ENCODE results near the gene OSBPL6. TPM values are rescaled to one million over a fixed set of nuclear protein-coding genes. Genes with fewer than 3 reads are reported as not detected.

The OSBPL6 gene
- total and polyA plus RNA-seq, 10 of the 15 experiments (the other 5 are each of a cell fraction or from before 2014, with no cell fraction given) = 0.01 to 0.08 (median 0.03) TPM; not detected in 5

- Histone ChIP-seq H2AFZ (ENCODE audit: control insufficient read depth, low read depth, low read length) (no peak overlapping the region), H3K79me2 (ENCODE audit: control insufficient read depth, insufficient read depth, low read length) (no peaks in the 10 kb centered on the region), H3K27ac (ENCODE audit: control insufficient read depth, insufficient read depth) (no peak overlapping the region), H3K9ac (ENCODE audit: control insufficient read depth, insufficient read depth, low read length) (no peak overlapping the region), H3K4me2 (ENCODE audit: control insufficient read depth, insufficient read depth) (no peak overlapping the region), H3K27me3 (replicated peaks in 1 of 2; ENCODE audit: control insufficient read depth in 2 of 2, insufficient read depth in 2 of 2, low read length in 1 of 2) (peaks cover 0 to 2% of the 10 kb centered on the region in 2 experiments; a peak in 1 of 4 replicates), H3K9me3 (replicated peaks; ENCODE audit: control insufficient read depth, insufficient read depth, low read length) (no peaks in the 10 kb centered on the region), H4K20me1 (ENCODE audit: control insufficient read depth, insufficient read depth) (no peaks in the 10 kb centered on the region), H3K4me3 (no peak overlapping the region), H3K4me1 (ENCODE audit: control insufficient read depth, insufficient read depth, low read length) (no peaks in the 10 kb centered on the region), H3K36me3 (ENCODE audit: control insufficient read depth in 2 of 2, insufficient read depth in 2 of 2, low read length in 1 of 2) (no peaks in the 10 kb centered on the region)
- ChIA-PET POLR2A (no interaction called here), CTCF (no interaction called here), SMC1A (ENCODE audit: uncharacterized antibody, unreplicated experiment) (no interaction called here), RAD21 (ENCODE audit: unreplicated experiment) (no interaction called here)
- intact Hi-C loops (cut with micrococcal nuclease; ENCODE audit: unreplicated experiment) = no loop called here
- no TSS peak for BruUV-seq (replicated peaks)
- ATAC-seq (no peak), DNase-seq (ENCODE audit: low read depth, low spot score) (no peak), FAIRE-seq (no peak)
- 48% methylated on average over 2 of the region's 2 CpGs for WGBS (ENCODE audit: insufficient coverage, insufficient replicate concordance, low lambda C conversion rate, missing lambda C conversion rate)
- in situ Hi-C loops (cut with MboI) = no loop called here
- TF ChIP-seq SMARCA5 (IDR thresholded peaks at IDR 0.05) = no peak
- TF ChIP-seq POU2F2 (IDR thresholded peaks at IDR 0.05; ENCODE audit: borderline replicate concordance, low read depth, low read length) = no peak
- no peak for TF ChIP-seq ZNF24 (IDR thresholded peaks at IDR 0.05)
- TF ChIP-seq BRCA1 (IDR thresholded peaks at IDR 0.05; ENCODE audit: low read depth, low read length) = no peak
- TF ChIP-seq BCLAF1 (IDR thresholded peaks at IDR 0.05) = no peak
- no peak for TF ChIP-seq RELA (IDR thresholded peaks at IDR 0.05; ENCODE audit: borderline replicate concordance, partially characterized antibody)
- TF ChIP-seq CREB1 (IDR thresholded peaks at IDR 0.05; ENCODE audit: low read depth) = no peak
- TF ChIP-seq PKNOX1 (IDR thresholded peaks at IDR 0.05) = no peak
- TF ChIP-seq TBL1XR1 (IDR thresholded peaks at IDR 0.05; ENCODE audit: low read depth, low read length) = no peak
- no peak for TF ChIP-seq MEF2B (IDR thresholded peaks at IDR 0.05; ENCODE audit: partially characterized antibody, poor library complexity, severe bottlenecking)
- no peak for TF ChIP-seq EP300 (IDR thresholded peaks at IDR 0.05; ENCODE audit: borderline replicate concordance in 1 of 2, control insufficient read depth in 1 of 2, low read depth in 2 of 2, low read length in 2 of 2)
- TF ChIP-seq, protein P1, sequence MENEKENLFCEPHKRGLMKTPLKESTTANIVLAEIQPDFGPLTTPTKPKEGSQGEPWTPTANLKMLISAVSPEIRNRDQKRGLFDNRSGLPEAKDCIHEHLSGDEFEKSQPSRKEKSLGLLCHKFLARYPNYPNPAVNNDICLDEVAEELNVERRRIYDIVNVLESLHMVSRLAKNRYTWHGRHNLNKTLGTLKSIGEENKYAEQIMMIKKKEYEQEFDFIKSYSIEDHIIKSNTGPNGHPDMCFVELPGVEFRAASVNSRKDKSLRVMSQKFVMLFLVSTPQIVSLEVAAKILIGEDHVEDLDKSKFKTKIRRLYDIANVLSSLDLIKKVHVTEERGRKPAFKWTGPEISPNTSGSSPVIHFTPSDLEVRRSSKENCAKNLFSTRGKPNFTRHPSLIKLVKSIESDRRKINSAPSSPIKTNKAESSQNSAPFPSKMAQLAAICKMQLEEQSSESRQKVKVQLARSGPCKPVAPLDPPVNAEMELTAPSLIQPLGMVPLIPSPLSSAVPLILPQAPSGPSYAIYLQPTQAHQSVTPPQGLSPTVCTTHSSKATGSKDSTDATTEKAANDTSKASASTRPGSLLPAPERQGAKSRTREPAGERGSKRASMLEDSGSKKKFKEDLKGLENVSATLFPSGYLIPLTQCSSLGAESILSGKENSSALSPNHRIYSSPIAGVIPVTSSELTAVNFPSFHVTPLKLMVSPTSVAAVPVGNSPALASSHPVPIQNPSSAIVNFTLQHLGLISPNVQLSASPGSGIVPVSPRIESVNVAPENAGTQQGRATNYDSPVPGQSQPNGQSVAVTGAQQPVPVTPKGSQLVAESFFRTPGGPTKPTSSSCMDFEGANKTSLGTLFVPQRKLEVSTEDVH (IDR thresholded peaks at IDR 0.05; ENCODE audit: low read depth, partially characterized antibody) = no peak
- TF ChIP-seq FOXM1 (IDR thresholded peaks at IDR 0.05; ENCODE audit: low read depth, low read length) = no peak
- no peak for TF ChIP-seq STAT3 (IDR thresholded peaks at IDR 0.05; ENCODE audit: low read depth, low read length)
- TF ChIP-seq SPI1 (IDR thresholded peaks at IDR 0.05; ENCODE audit: borderline replicate concordance, insufficient read depth, low read depth, low read length) = no peak
- TF ChIP-seq ZNF217 (IDR thresholded peaks at IDR 0.05) = no peak
Observed at GRCh38 chr2:178345951-178346350, 151.6 kb downstream of the OSBPL6 start.
